Inflammatory macrophage (primary cell): ENCODE measurements around the gene RCAN3.

Source experiments
- DNase-seq, 2 donors: peaks; one replicate each; pipeline ENCODE4 v3.0.0-alpha.2; 2020 to 2022

The RCAN3 gene

DNA sequence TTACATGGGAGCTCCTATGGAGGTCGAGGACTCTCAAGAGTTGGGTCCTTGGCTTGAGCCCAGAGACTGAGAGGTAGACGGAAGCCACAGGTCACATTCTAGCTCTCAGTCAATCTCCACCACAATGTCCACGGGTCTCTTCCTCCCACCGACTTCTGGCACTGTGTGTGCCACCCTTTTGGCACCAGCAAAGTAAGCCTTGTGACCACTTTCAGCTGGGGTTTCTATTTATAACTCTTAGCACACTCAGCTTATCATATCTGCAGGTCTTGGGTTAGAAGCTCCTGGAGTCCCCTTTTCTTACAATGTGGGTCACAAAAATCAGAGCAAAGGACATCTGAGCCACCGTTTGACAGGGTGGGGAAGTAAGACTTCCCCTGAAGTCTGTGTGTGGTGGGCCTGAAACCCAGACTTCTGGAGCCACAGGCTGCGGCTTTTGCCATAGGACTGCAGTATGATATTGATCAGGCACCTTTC, 81.6 kb downstream of the RCAN3 start:
- DNase-seq = peak; percentile 3 to 11

DNA sequence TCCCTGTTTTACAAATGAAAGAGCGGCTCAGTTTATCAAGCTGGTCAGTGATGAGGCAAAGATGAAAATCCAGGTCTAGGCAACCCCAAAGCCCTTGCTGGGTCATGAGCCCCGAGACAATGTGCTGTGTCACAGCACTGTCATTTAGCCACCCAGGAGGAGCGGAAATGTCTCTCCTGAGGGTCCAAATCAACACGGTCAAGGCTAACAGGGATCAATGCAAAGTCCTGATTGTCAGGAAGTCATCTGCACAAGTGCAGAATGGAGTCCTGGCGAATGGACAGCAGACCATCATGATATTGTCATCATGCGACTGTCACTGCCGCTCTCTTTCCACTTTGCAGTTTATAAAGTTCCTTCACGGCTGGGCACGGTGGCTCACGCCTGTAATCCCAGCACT, 83.5 kb downstream of the RCAN3 start:
- no peak for DNase-seq

DNA sequence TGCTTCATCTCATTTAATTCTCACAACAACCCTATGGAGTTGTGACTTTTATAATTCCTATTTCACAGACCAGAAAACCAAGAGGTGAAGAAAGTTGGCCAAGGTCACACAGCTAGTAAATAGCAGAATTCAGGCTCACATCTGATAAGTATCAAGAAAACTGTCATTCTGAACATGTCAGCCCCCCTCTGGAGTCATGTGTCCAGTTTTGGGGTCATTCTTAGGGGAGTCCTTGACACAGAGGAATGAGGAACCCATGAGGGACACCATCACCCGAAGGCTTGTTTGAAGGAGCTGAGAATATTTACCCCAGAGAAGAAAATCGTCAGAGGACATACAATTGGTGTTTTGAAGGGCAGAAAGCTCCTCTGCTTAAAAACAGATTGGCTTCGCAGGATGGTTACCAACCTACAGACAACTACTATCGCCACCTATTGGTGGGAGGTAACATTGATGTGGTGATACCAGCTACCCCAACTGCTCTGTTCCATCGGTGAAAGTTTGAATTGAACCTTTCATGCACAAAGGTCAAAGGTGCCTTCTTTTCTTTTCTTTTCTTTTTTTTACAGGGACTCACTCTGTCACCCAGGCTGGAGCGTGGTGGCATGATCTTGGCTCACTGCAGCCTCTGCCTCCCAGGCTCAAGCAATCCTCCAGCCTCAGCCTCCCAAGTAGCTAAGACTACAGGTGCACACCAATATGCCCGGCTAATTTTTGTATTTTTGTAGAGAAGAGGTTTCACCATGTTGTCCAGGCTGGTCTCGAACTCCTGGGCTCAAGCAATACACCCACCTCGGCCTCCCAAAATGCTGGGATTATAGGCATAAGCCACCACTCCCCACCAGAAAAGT, 84.6 kb downstream of the RCAN3 start:
- peak; percentile 63 to 65 for DNase-seq

DNA sequence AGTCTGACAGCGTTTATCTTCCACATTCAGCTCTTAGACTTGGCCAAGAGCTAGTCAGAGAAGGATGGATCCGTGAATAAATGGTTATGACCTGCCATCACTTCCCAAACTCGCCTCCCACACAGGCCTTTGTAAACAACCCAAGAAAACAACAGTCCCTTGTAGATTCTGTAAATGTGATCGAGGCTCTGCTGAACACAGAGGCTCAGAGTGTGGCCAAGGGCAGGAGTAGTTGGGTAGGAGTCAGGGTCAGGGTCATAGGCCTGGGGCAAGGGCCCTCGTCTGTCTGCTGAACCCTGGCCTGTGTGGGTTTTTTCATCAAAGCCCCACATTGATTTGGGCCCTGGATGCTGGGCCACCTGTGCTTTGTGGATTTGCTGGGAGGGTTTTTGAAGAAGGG, 85.9 kb downstream of the RCAN3 start:
- DNase-seq = no peak

DNA sequence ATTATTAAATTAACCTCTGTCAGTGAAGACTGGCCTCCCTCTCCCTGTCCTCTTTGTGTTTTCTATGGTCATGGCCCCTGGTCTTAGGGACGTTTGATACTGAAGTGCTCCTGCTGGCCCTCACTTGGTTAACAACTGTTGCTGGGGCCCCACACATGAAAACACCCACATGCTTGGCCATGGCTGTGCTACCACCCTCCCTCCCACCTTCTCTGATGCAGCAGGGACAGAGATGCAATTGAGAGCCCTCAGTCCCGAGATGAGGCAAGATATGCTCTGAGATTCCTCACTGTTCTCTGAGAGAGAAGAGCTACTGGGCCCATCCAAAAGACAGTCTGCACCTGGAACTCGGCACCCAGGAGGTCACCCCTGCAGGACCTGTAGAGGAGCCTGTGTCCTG, 86.6 kb downstream of the RCAN3 start:
- no peak for DNase-seq
